GM12875 (cell line): ENCODE results near the gene CCDC92.

Source experiments
- H3K4me3 ChIP-seq: one replicate; pipeline ENCODE4 v1.5.1; 2011; ENCODE audit warnings: low read depth, low read length, control low read depth
- TF ChIP-seq, protein P1 (sequence below): IDR thresholded peaks from 2 replicates; pipeline ENCODE4 v1.5.1; 2011; ENCODE audit warnings: low read depth, mild to moderate bottlenecking, control low read depth, inconsistent platforms, low read length, moderate library complexity, borderline replicate concordance; ENCODE audit not compliant: insufficient read depth

The CCDC92 gene

GRCh38 chr12:123907726-123908476, 64.7 kb downstream of the CCDC92 start:
- H3K4me3 ChIP-seq = no peak overlapping the region
- TF ChIP-seq, protein P1, sequence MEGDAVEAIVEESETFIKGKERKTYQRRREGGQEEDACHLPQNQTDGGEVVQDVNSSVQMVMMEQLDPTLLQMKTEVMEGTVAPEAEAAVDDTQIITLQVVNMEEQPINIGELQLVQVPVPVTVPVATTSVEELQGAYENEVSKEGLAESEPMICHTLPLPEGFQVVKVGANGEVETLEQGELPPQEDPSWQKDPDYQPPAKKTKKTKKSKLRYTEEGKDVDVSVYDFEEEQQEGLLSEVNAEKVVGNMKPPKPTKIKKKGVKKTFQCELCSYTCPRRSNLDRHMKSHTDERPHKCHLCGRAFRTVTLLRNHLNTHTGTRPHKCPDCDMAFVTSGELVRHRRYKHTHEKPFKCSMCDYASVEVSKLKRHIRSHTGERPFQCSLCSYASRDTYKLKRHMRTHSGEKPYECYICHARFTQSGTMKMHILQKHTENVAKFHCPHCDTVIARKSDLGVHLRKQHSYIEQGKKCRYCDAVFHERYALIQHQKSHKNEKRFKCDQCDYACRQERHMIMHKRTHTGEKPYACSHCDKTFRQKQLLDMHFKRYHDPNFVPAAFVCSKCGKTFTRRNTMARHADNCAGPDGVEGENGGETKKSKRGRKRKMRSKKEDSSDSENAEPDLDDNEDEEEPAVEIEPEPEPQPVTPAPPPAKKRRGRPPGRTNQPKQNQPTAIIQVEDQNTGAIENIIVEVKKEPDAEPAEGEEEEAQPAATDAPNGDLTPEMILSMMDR = no peak

DNA sequence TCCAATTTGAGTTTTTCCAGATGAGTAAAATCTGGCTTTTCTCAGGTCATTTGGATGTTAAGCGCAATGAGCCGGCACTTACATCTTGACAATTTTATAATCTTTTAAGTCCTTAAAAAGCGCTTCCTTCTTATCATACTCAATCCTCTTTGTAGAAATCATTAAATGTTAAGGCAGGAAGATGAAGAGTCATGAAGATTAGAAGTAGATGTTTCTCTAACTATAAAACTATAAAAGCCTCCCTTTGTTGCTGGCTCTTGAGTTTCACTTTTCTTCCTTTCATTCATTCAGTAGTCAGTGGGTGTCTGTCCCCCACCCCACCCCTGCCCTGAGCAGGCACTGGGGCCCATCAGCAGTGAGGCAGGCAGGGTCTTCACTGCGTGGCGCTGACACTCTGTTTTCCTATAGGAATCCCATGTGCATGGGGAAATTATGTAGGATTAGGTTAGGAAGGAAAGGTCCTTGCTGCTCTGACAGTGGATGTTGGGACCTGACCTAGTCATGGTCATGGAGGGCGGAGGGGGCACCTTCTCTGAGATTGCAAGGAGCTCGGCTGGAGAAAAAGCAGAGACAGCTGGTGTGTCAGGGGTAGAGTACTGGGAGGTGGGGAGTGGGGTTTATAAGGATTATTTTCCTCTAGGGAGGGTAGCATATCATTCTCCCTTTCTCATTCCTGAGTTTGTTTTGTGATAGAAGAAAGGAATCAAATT, 65.8 kb downstream of the CCDC92 start:
- H3K4me3 ChIP-seq = no peak overlapping the region
- TF ChIP-seq, protein P1 = no peak

DNA sequence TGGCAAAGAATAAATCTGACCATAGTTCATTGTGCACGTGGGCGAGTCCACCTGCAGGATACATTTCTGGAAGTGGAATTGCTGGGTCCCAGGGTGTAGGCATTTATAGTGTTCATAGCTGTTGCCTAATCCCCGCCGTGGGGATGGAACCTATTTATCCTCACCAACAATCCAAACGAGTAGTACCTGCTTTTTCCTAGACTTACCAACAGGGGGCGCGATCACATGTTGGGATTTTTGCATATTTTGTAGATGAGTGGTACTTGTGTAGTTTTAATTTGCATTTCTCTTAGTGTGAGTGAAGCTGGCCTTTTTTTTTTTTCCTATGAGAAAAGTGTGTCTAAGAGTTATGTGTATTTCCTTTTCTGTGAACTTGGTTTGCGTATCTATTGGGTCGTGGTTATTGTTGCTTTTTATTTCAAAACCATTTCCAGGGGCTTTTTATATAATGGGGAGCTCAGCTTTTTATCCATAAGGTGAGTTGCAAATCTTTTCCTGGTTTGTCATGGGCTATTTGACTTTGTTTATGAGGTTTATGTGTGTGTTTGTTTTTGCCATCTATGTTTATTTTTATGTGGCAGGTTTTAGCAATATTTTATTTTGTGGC, 67.2 kb downstream of the CCDC92 start:
- TF ChIP-seq, protein P1 = peak; percentile 66; the same call in 1 of the 2 replicates
- no peak overlapping the region for H3K4me3 ChIP-seq

DNA sequence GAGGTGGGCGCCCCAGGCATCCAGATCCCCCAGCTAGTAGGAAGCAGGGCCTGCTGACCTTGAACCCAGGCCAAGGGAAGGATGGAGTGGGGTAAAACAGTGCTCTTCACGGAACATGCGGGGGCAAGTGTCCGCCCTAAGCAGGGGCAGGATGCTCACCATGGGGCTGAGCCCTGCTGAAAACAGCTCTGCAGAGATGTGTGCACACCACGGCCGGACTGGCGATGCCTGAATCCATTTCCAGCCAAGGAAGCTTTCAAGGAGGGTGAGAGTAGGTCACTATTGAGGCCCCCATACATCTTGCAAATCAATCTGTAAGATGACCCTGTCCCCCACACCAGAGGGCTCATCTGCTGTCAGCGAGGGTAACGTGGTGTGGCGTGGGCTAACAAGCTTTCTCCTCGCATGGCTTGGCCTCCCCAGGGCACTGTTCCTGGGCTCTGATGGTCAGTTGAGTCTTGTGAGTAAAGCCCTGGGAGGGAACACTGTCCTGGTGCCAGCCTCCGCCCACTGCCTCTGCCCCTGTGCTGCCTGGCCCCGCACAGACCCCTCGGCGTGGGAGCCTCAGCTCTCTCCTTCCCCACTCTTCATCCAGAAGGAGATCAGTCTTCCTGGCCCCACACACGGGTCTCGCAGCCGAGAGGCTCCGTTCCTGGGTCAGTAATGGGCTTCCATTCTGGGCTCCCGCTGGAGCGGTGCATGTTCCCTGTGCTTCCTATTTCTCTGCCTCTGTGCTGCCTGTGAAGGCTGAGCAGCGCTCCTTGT, 69.1 kb downstream of the CCDC92 start:
- TF ChIP-seq, protein P1 = no peak
- no peak overlapping the region for H3K4me3 ChIP-seq

DNA sequence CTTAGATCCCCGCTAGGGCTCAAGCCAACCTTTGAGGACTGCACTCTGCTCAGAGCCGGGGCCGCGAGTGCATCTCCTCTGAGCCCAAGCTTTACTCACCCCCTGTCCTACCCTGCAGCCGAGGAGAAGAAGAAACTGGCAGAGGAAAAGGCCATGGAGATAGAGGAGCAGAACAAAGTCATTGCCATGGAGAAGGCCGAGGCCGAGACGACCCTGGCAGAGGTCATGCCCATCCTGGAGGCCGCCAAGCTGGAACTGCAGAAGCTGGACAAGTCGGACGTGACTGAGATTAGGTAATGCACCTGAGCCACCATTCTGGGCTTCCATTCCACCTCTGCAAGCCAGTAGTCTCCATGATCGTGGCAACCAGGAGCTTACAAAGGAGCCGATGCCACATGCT, 69.8 kb downstream of the CCDC92 start:
- TF ChIP-seq, protein P1 = no peak
- no peak overlapping the region for H3K4me3 ChIP-seq

DNA sequence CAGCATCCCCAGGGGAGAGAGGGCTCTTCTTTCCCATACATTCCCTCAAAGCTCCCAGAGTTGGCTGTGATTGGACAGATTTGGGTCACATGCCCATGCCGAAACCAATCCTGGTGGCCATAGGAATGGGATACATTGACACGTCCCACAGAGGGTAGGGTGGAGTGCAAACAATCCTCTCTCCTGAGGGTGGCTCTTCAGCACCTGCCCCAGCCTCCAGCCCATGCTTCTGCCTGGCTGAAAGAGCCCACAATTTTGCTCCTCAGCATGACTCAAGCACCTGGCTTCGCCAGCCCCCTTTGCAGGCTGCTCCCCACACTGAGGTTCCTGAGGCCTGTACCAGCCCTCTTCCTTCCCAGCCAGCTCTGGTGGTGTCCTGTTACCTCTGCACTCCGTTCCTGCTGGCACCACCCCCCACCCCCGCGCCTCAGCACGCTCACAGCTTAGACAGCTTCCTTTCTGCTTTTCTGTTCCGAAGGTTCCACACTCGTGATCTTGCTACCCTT, 71.7 kb downstream of the CCDC92 start:
- TF ChIP-seq, protein P1 = no peak

More for the DNA sequence above, 71.7 kb downstream of the CCDC92 start:
- no peak overlapping the region for H3K4me3 ChIP-seq
